ENCODE data around the gene KRT83. TPM values are rescaled to one million over a fixed set of nuclear protein-coding genes. Genes with fewer than 3 reads are reported as not detected.
"Not testable (repeated sequence)": the region's sequence is repeated elsewhere in the genome, so short reads cannot be mapped to it uniquely, and the experiment has no call there.

The KRT83 gene
- total and polyA plus RNA-seq, 11 donors, result not detected

- H3K4me1 ChIP-seq, result no peaks in the 10 kb centered on the region
- no peaks in the 10 kb centered on the region for H3K9me3 ChIP-seq
- intact Hi-C loops (cut with DNase I), result no loop called here
- DNase-seq (no peak), ATAC-seq (no peak)
- H3K36me3 ChIP-seq, result no peaks in the 10 kb centered on the region
- 40 to 48% (median 44%) methylated on average over 1 of the region's 1 CpG for WGBS, 4 donors
- H3K4me3 ChIP-seq, result no peak overlapping the region
- H3K27me3 ChIP-seq, result peaks cover 3 to 54% (median 22%) of the 10 kb centered on the region in 9 donors
- TF ChIP-seq POLR2A (IDR thresholded peaks at IDR 0.05) (no peak), CTCF (IDR thresholded peaks at IDR 0.05) (no peak)
- H3K27ac ChIP-seq, result no peak overlapping the region
Measured at GRCh38 chr12:52294803-52295202, 26.4 kb downstream of the KRT83 start.

- H3K27ac ChIP-seq, result no peak overlapping the region
- no peaks in the 10 kb centered on the region for H3K4me1 ChIP-seq
- ATAC-seq (no peak), DNase-seq (no peak)
- no peak overlapping the region for H3K4me3 ChIP-seq
- no peaks in the 10 kb centered on the region for H3K9me3 ChIP-seq
- TF ChIP-seq CTCF (IDR thresholded peaks at IDR 0.05) (no peak), POLR2A (IDR thresholded peaks at IDR 0.05) (no peak)
- WGBS, 4 donors, result 79 to 94% (median 84%) methylated on average over 1 of the region's 1 CpG
- intact Hi-C loops (cut with DNase I), result no loop called here
- H3K36me3 ChIP-seq, result no peaks in the 10 kb centered on the region
- H3K27me3 ChIP-seq, result peaks cover 3 to 53% (median 22%) of the 10 kb centered on the region in 9 donors
Measured at GRCh38 chr12:52293926-52294325, 27.3 kb downstream of the KRT83 start.

GRCh38 chr12:52291267-52291935 is 29.8 kb downstream of the KRT83 start, which contains the start of gene KRT81:
TSS of gene KRT81 (minus strand) at chr12:52291534. CDS start at chr12:52291465, 69 bp downstream.
- DNase-seq, result no peak
- peaks cover 3 to 40% (median 22%) of the 10 kb centered on the region in 9 donors for H3K27me3 ChIP-seq

GRCh38 chr12:52290483-52291134 is 30.6 kb downstream of the KRT83 start:
- H3K36me3 ChIP-seq; H3K4me1 ChIP-seq; DNase-seq; intact Hi-C loops (cut with DNase I); H3K9me3 ChIP-seq; H3K27ac ChIP-seq; ATAC-seq; H3K4me3 ChIP-seq: not testable (repeated sequence)
- peaks cover 3 to 34% (median 22%) of the 10 kb centered on the region in 9 donors for H3K27me3 ChIP-seq
- no CpG with 5 or more reads among the region's 5 CpGs for WGBS, 4 donors

More at GRCh38 chr12:52291267-52291935, 29.8 kb downstream of the KRT83 start, which contains the start of gene KRT81:
- no peaks in the 10 kb centered on the region for H3K4me1 ChIP-seq
- H3K4me3 ChIP-seq, result no peak within 1 kb of the TSS
- no peak for TF ChIP-seq POLR2A (IDR thresholded peaks at IDR 0.05)
- no peak for TF ChIP-seq CTCF (IDR thresholded peaks at IDR 0.05)
- H3K36me3 ChIP-seq, result no peaks in the 10 kb centered on the region
- H3K27ac ChIP-seq, result no peak within 1 kb of the TSS
- intact Hi-C loops (cut with DNase I), result no loop called here
- WGBS, 4 donors, result 34 to 63% (median 43%) methylated on average over 8 to 23 of the region's 32 CpGs
- no peak for ATAC-seq
- H3K9me3 ChIP-seq, result no peaks in the 10 kb centered on the region

- DNase-seq; H3K27ac ChIP-seq; H3K9me3 ChIP-seq; H3K36me3 ChIP-seq; intact Hi-C loops (cut with DNase I); ATAC-seq; H3K4me1 ChIP-seq; H3K4me3 ChIP-seq: not testable (repeated sequence)
- WGBS, 4 donors, result 69 to 83% (median 76%) methylated on average over 16 to 17 of the region's 17 CpGs
- H3K27me3 ChIP-seq, result peaks cover 3 to 21% (median 14%) of the 10 kb centered on the region in 9 donors
Measured at GRCh38 chr12:52287816-52288805, 33.1 kb downstream of the KRT83 start.

GRCh38 chr12:52286857-52287785 is 34.1 kb downstream of the KRT83 start:
- H3K27me3 ChIP-seq, result peaks cover 0 to 11% (median 8%) of the 10 kb centered on the region in 9 donors
- H3K4me1 ChIP-seq; H3K36me3 ChIP-seq; DNase-seq; H3K27ac ChIP-seq; ATAC-seq; intact Hi-C loops (cut with DNase I); H3K9me3 ChIP-seq; H3K4me3 ChIP-seq: not testable (repeated sequence)
- WGBS, 4 donors, result 83 to 91% (median 86%) methylated on average over 13 to 21 of the region's 21 CpGs
